ENCODE results near the gene OR4C46. TPM values are rescaled to one million over a fixed set of nuclear protein-coding genes. Genes with fewer than 3 reads are reported as not detected.

OR4C46 gene
- total and polyA plus RNA-seq, 2 of the 8 experiments (the other 6 are each of a cell fraction or from before 2014, with no cell fraction given), result not detected

GRCh38 chr11:54603898-54604297 is at the start of gene OR4C46 (continued):
- TF ChIP-seq, protein P1, sequence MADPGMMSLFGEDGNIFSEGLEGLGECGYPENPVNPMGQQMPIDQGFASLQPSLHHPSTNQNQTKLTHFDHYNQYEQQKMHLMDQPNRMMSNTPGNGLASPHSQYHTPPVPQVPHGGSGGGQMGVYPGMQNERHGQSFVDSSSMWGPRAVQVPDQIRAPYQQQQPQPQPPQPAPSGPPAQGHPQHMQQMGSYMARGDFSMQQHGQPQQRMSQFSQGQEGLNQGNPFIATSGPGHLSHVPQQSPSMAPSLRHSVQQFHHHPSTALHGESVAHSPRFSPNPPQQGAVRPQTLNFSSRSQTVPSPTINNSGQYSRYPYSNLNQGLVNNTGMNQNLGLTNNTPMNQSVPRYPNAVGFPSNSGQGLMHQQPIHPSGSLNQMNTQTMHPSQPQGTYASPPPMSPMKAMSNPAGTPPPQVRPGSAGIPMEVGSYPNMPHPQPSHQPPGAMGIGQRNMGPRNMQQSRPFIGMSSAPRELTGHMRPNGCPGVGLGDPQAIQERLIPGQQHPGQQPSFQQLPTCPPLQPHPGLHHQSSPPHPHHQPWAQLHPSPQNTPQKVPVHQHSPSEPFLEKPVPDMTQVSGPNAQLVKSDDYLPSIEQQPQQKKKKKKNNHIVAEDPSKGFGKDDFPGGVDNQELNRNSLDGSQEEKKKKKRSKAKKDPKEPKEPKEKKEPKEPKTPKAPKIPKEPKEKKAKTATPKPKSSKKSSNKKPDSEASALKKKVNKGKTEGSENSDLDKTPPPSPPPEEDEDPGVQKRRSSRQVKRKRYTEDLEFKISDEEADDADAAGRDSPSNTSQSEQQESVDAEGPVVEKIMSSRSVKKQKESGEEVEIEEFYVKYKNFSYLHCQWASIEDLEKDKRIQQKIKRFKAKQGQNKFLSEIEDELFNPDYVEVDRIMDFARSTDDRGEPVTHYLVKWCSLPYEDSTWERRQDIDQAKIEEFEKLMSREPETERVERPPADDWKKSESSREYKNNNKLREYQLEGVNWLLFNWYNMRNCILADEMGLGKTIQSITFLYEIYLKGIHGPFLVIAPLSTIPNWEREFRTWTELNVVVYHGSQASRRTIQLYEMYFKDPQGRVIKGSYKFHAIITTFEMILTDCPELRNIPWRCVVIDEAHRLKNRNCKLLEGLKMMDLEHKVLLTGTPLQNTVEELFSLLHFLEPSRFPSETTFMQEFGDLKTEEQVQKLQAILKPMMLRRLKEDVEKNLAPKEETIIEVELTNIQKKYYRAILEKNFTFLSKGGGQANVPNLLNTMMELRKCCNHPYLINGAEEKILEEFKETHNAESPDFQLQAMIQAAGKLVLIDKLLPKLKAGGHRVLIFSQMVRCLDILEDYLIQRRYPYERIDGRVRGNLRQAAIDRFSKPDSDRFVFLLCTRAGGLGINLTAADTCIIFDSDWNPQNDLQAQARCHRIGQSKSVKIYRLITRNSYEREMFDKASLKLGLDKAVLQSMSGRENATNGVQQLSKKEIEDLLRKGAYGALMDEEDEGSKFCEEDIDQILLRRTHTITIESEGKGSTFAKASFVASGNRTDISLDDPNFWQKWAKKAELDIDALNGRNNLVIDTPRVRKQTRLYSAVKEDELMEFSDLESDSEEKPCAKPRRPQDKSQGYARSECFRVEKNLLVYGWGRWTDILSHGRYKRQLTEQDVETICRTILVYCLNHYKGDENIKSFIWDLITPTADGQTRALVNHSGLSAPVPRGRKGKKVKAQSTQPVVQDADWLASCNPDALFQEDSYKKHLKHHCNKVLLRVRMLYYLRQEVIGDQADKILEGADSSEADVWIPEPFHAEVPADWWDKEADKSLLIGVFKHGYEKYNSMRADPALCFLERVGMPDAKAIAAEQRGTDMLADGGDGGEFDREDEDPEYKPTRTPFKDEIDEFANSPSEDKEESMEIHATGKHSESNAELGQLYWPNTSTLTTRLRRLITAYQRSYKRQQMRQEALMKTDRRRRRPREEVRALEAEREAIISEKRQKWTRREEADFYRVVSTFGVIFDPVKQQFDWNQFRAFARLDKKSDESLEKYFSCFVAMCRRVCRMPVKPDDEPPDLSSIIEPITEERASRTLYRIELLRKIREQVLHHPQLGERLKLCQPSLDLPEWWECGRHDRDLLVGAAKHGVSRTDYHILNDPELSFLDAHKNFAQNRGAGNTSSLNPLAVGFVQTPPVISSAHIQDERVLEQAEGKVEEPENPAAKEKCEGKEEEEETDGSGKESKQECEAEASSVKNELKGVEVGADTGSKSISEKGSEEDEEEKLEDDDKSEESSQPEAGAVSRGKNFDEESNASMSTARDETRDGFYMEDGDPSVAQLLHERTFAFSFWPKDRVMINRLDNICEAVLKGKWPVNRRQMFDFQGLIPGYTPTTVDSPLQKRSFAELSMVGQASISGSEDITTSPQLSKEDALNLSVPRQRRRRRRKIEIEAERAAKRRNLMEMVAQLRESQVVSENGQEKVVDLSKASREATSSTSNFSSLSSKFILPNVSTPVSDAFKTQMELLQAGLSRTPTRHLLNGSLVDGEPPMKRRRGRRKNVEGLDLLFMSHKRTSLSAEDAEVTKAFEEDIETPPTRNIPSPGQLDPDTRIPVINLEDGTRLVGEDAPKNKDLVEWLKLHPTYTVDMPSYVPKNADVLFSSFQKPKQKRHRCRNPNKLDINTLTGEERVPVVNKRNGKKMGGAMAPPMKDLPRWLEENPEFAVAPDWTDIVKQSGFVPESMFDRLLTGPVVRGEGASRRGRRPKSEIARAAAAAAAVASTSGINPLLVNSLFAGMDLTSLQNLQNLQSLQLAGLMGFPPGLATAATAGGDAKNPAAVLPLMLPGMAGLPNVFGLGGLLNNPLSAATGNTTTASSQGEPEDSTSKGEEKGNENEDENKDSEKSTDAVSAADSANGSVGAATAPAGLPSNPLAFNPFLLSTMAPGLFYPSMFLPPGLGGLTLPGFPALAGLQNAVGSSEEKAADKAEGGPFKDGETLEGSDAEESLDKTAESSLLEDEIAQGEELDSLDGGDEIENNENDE (IDR thresholded peaks at IDR 0.05; ENCODE audit: insufficient replicate concordance, low read length), result no peak
- TF ChIP-seq GTF2F1 (IDR thresholded peaks at IDR 0.05; ENCODE audit: borderline replicate concordance, low read depth, low read length) (no peak), HDAC6 (IDR thresholded peaks at IDR 0.05; ENCODE audit: low read depth, low read length) (no peak), MAFK (IDR thresholded peaks at IDR 0.05; ENCODE audit: low read depth, low read length) (no peak), POU5F1 (IDR thresholded peaks at IDR 0.05; ENCODE audit: low read depth, low read length) (no peak), PHF8 (conservative IDR thresholded peaks at IDR 0.05; ENCODE audit: low read depth, low read length) (no peak)
- TF ChIP-seq, protein P2, sequence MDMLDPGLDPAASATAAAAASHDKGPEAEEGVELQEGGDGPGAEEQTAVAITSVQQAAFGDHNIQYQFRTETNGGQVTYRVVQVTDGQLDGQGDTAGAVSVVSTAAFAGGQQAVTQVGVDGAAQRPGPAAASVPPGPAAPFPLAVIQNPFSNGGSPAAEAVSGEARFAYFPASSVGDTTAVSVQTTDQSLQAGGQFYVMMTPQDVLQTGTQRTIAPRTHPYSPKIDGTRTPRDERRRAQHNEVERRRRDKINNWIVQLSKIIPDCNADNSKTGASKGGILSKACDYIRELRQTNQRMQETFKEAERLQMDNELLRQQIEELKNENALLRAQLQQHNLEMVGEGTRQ (IDR thresholded peaks at IDR 0.05; ENCODE audit: low read length), result no peak
- TF ChIP-seq, protein P3, sequence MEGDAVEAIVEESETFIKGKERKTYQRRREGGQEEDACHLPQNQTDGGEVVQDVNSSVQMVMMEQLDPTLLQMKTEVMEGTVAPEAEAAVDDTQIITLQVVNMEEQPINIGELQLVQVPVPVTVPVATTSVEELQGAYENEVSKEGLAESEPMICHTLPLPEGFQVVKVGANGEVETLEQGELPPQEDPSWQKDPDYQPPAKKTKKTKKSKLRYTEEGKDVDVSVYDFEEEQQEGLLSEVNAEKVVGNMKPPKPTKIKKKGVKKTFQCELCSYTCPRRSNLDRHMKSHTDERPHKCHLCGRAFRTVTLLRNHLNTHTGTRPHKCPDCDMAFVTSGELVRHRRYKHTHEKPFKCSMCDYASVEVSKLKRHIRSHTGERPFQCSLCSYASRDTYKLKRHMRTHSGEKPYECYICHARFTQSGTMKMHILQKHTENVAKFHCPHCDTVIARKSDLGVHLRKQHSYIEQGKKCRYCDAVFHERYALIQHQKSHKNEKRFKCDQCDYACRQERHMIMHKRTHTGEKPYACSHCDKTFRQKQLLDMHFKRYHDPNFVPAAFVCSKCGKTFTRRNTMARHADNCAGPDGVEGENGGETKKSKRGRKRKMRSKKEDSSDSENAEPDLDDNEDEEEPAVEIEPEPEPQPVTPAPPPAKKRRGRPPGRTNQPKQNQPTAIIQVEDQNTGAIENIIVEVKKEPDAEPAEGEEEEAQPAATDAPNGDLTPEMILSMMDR (IDR thresholded peaks at IDR 0.05; ENCODE audit: control extremely low read depth in 1 of 3, insufficient read depth in 1 of 3, low read depth in 1 of 3, low read length in 3 of 3), result no peak
